Activated naive CD4-positive, alpha-beta T cell (primary cell): ENCODE measurements around the gene SPAG17.

ENCODE experiments used
- DNase-seq, 4 experiments: peaks; one replicate each; lab custom pipeline; 2025; lab: John Stamatoyannopoulos, UW

The SPAG17 gene

GRCh38 chr1:118075116-118075515 is 109.9 kb downstream of the SPAG17 start:
- no peak for DNase-seq

- DNase-seq = no peak
These were observed 111.2 kb downstream of the SPAG17 start for GRCh38 chr1:118073648-118074435.

- no peak for DNase-seq
These were observed 135.0 kb downstream of the SPAG17 start for GRCh38 chr1:118049981-118050380.

GRCh38 chr1:118047650-118048224 is 137.3 kb downstream of the SPAG17 start:
- no peak for DNase-seq

GRCh38 chr1:118047006-118047649 is 137.9 kb downstream of the SPAG17 start:
- no peak for DNase-seq

- DNase-seq = no peak
These were observed 141.4 kb downstream of the SPAG17 start for GRCh38 chr1:118043624-118044023.

- DNase-seq = no peak
These were observed 142.5 kb downstream of the SPAG17 start for GRCh38 chr1:118042501-118042900.

- no peak for DNase-seq
These were observed 145.9 kb downstream of the SPAG17 start for GRCh38 chr1:118039170-118039569.

- DNase-seq = no peak
These were observed 152.1 kb downstream of the SPAG17 start for GRCh38 chr1:118032883-118033282.

GRCh38 chr1:118028267-118028666 is 156.8 kb downstream of the SPAG17 start:
- DNase-seq = no peak

GRCh38 chr1:118023199-118023598 is 161.8 kb downstream of the SPAG17 start:
- DNase-seq = no peak

- DNase-seq = no peak
These were observed 163.4 kb downstream of the SPAG17 start for GRCh38 chr1:118021668-118022067.

GRCh38 chr1:118018060-118018459 is 167.0 kb downstream of the SPAG17 start:
- no peak for DNase-seq

- no peak for DNase-seq
These were observed 171.1 kb downstream of the SPAG17 start for GRCh38 chr1:118013938-118014337.

GRCh38 chr1:118013336-118013735 is 171.7 kb downstream of the SPAG17 start:
- no peak for DNase-seq

- no peak for DNase-seq
These were observed 172.4 kb downstream of the SPAG17 start for GRCh38 chr1:118012515-118013124.

GRCh38 chr1:118008011-118008410 is 177.0 kb downstream of the SPAG17 start:
- DNase-seq = no peak

GRCh38 chr1:118007391-118007790 is 177.6 kb downstream of the SPAG17 start:
- no peak for DNase-seq

- DNase-seq = no peak
These were observed 180.7 kb downstream of the SPAG17 start for GRCh38 chr1:118004312-118004711.

- no peak for DNase-seq
These were observed 199.1 kb downstream of the SPAG17 start for GRCh38 chr1:117985973-117986372.

- no peak for DNase-seq
These were observed 199.8 kb downstream of the SPAG17 start for GRCh38 chr1:117985239-117985638.

GRCh38 chr1:117981455-117982192 is 203.4 kb downstream of the SPAG17 start:
- no peak for DNase-seq
